Stimulated activated CD8-positive, alpha-beta memory T cell treated with anti-CD3 and anti-CD28 coated beads, Interleukin-12 subunit alpha, Interleukin-12 subunit beta, amount 100 ng/mL, for 4 hours (primary cell): ENCODE data around the gene CD109.
"Not testable (repeated sequence)": the region's sequence is repeated elsewhere in the genome, so short reads cannot be mapped to it uniquely, and the experiment has no call there.

Source experiments
- DNase-seq: peaks from one replicate; pipeline ENCODE4 v3.0.0-alpha.2; 2020; ENCODE audit warnings: low read depth

Gene CD109

DNA sequence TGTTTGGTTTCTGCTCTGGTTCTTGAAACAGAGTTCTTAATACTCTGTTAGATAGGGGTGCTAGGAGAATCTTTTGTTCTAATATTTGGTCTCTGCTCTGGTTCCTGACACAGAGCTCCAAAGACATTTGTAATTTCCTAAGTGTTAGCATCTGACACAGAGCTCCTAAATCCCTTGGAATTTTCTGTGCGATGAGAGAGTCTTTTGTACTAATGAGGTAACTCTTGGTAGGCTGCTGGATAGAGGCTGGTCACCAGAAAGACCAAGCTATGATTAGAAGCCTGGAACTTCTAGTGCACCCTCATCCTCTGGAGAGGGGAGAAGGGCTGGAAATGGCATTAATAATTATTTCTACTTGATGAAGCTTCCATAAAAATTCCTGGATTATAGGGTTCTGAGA is 7.7 kb upstream of the CD109 start:
- DNase-seq, result no peak

DNA sequence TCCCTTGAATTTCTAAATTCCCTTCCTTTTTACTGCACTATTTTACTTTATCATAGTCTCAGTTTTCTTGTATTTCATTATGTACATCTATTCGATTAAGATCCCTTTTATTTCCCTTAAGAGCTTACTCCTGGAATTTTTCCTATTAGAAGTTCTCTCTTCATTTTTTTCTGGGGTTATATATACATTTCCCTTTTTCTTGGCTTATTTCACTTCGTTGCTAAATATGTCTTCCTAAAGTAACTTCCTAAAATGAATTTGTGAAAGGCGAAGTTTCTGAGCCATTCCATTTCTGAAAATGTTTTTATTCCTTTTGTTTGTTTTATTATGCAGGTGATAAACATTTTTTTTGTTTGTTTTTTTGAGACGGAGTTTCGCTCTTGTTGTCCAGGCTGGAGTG is 5.9 kb upstream of the CD109 start:
- DNase-seq, result no peak

DNA sequence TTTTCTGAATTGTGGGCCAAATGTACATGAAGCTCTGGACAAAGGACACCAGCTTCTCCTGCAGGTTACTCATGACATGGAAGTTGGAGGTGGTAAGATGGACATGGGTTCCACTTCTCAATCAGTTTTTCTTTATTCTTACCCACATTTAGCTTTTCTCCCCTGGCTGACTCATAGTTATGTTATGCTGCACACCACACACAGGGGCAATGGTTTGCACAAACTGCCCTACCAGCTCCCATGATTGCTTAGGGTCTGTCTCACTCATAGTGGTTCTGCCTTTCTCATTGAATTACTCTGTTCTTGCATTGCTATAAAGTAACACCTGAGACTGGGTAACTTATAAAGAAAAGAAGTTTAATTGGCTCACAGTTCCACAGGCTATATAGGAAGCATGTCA is 4.5 kb upstream of the CD109 start:
- no peak for DNase-seq

DNA sequence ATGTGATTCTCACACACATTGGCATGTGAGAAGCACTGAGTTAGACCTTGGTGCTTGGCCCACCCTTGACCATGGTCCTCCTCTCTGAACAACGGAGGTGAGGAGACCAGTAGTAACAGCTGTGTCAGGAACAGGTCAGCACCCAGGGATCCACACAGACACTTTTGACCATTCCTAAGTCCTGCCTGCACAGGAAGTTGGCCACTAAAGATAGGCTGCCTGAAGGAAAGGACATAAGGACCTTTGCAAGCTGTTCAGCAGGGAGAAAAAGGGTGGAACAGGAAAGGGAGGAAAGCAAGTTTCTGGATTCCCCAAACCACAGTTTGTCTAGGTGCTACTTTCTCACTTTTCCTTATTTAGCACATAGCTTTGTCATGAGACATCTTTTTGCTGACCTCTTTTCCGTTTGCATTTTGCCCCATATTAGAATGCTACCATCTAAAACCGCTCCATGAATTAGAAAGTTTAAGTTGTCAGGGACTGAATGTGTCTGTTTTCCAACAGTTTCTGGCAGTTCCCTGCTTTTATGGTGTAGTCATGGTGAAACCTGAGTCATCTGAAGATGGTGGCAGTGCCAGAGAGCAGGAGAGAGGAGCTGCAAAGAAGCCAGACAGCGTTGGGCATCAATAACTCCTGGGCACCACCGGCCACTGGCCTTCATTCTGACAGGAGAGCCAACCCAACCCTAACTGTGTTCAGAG is 1.1 kb upstream of the CD109 start:
- DNase-seq, result no peak

DNA sequence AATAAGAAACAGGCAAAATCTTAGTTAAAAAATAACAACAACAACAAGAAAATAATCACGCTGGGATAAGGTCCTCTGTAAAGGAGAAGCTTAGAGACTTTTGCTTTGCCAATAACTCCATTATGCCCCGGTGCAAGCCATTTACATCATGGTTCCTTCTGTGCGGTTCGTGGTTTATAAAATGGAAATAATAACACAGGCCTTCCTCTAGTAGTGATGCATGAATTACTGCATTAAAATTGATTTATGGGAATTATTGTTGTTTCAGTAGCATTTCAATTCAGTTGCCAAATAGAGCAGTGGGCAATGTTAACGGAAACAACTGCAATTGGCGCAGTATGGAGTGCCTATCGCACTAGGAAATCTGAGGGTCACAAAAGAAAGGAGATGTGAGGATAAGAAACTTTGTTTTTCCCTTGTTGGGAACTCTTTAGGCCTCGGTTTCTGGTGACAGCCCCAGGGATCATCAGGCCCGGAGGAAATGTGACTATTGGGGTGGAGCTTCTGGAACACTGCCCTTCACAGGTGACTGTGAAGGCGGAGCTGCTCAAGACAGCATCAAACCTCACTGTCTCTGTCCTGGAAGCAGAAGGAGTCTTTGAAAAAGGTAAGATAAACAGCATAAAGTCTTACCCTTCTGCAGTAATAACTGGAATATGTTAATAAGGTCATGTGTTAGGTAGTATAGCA is 1.1 kb downstream of the CD109 start:
- no peak for DNase-seq

DNA sequence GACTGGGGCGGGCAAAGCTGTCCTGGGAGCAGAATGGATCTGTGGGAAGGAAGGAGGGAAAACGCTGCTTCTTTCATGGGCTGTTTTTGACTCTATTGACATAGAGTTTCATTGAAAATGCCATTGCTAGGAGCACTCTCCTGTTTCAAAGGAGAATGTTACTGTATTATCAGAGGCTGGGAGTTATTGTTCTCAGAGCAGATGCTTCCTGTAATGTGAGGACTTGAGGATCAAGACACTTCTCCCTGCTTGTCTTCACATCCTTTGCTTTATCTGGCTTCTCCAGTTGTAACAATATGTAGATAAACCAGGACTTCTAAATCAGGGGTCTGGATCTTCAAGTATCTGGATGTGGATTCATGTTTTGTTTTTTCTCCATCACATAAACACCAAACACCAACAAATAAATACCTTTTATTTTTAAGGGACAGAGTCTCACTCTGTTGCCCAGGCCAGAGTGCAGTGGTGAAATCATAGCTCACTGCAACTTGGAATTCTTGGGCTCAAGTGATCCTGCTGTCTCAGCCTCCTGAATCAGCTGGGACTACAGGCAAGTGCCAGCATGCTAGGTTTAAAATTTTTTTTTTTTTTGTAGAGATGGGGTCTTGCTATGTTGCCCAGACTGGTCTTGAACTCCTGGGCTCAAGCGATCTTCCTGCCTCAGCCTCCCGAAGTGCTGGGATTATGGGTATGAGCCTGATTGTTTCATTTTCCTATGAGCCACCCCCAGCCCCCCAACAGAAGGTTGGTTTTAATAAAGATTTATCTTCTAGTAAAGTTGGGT is 3.9 kb downstream of the CD109 start:
- DNase-seq, result no peak

DNA sequence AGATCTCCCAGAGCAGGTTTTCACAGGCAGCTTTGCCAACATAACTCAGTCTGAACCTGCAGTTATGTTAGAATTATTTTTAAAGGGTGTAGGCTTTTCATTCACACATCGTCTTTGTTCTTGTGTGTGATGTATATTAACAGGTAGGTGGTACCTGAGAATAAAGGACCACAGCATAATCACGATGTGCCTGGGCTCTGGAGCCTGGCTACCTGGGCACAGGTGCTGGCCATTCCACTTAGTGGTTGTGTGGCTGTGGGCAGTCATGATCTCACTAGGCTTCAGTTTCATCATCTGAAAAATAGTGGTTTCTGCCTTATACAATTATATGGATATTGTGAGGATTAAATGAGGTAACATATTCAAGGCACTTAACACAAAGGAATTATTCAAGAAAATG is 6.4 kb downstream of the CD109 start:
- no peak for DNase-seq

DNA sequence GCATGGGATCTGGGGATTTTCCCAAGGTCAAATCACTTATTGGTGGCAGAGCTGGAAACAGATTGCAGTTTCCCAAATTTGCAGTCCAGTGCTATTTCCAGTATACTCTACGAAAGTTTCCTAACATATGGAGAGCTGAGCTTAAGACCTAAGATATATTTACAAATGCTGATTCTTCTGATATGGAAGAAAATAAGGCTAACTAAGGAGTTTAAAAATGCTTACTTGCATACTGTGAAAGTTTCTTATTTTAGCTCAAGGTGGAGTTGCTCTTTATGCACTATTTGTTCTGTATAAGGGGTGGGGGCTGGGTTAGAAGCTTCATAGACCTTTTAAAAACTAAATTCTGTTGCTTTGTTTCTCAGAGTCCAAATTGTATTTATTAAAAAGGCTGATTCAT is 7.5 kb downstream of the CD109 start:
- DNase-seq, result no peak

DNA sequence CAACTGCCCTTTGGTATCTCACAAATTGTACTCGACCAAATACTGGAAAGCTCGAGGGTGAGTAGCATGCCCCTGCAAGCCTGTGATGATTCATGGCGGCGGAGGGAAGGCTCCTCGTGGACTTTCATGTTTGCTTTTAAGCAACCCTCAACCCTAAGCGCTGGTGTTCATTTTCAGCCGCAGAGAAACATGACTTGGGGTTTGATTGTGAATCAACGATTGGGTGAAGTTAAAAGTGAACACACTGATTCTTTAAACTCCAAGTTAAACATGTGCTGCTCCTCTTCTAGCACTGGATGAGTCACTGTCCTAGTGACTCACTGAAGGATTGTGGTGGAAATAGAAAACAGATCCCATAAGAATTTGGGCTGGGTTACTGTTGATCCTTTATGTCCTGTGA is 8.3 kb downstream of the CD109 start:
- DNase-seq, result no peak

DNA sequence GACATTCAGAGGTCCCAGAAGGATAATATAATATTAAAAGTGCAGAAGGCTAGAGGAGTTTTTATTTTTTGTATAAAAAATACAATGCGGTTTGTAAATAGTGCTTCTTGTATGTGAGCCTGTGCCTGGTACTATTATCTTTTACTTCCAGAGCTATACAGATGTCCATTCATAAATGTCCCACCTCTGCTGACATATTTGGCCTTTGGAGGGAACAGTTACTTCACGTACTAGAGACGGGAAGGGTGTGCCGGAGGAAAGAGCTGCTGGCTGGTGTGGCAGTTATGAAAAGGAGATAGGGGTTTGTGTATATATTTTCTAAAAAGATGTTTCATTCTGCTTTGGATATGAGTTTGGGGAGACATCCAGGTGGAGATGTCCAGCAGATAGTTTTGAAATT is 8.8 kb downstream of the CD109 start:
- DNase-seq, result no peak

DNA sequence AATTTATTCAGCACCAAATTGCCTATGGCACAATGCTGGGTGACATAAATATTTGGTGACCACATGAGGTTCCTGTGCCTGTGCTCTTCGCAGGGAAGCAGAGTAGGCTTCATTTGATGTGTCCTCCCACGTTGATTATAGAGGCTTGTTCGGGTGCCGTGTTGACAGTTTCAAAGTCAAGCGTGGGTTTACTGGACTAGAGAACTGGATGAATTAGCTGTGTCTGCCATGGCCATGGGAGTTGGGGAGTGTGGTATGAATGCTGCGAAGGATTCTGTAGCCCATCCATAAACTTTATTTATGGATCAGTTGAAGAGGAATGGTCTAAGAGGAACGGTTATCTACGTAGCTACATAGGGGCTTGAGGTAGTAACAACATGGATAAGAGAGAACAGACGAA is 11.0 kb downstream of the CD109 start:
- DNase-seq, result no peak

DNA sequence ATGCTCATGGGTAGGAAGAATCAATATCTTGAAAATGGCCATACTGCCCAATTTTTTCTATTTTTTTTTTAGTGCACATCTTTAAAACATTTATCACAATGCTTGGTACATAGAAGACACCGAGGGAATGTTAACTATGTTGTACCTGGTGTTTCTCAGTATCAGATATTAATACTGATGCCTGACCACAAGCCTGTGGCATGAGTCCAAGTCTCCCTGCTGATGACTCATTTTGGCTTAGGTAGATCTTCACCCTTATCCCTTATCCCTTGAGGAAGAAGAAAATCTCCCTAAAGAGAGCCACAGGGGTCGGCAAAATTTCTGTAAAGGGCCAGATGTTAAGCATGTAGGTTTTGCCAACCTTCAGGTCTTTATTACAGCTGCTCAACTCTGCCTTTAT is 14.5 kb downstream of the CD109 start:
- no peak for DNase-seq

DNA sequence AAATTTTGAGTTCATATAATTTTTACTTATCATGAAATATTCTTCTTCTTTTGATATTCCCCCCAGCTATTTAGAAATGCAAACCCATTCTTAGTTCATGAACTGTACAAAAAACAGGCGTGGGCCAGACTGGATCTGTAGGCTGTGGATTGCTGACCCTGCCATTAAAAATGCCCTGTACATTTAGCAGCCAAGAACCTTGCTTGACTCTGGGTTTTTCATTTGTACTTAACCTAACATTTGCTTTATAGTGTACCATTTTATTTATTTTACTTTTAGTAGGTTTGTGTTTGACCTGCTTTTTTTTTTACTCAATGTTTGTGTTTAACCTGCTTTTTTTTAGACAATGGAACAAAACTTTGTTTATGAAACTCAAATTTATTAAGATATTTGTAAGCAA is 14.9 kb downstream of the CD109 start:
- no peak for DNase-seq

DNA sequence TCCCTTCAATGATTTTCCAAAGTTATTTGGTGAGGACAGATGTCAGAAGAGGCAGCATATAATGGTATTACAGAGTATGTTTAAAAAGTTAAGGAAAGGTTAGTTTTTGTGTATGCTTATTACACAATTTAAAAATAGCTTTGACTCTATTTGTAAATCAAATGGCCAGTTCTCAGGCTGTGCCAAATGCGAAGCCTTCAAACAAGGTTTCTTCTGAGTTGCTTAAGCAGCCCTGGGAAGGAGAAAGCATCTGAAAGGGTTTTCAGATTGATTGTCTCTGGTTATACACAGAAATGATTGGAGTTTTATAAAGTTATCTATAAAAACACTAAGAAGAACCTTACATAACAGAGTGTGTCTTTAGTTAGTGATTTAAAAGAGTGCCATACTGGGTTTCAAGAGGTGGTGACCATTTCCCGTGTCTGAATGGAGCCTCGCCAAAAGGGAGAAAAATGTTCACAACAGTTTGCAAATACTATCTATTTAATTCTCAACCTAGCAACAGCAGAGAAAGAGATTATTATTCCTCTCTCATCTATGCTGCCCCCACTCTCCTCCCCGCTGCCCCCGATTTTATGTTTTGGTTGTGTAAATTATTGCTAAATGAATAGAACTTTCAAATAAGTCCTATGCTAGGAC is 16.7 kb downstream of the CD109 start:
- no peak for DNase-seq

DNA sequence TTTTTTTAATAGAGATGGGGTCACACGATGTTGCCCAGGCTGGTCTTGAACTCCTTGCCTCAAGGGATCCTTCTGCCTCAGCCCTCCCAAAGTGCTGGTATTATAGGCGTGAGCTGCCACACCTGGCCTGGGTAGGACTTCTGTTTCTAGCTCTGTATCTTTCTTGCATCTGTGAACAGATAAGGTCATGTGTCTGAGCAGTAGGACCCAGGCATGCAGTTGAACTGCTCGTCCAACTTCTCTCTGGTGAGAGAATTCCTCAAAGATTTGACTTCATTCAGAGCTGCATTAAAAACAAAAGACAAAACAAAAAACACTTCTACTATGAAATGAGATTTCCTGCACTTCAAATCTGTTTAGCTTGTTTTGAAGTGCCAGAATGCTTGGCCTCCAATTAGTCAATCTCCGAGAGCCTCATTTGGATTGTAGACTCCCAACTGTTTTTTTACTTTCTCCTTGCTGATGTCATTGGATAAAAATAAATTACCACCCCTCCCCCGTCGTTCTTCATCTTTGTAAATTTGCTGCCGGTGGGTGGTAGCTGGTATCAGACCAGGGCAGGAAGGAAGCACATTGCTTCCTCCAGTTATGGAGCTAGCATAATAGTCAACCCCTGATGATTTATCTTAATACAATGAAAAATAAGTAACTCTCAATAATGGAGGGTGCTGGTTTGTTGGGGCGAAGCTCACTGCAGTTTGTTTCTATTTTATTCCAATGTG is 17.6 kb downstream of the CD109 start:
- DNase-seq, result no peak

DNA sequence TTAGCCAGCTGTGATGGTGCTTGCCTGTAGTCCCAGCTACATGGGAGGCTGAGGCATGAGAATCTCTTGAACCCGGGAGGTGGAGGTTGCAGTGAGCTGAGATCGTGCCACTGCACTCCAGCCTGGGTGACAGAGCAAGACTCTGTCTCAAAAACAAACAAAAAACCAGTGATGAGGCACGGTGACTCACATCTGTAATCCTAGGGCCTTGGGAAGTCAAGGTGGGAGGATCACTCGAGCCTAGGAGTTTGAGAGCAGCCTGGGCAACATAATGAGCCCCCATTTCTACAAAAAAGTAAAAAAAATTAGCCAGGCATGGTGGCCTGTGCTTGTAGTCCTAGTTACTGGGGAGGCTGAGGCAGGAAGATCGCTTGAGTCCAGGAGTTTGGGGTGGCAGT is 19.1 kb downstream of the CD109 start:
- DNase-seq, result not testable (repeated sequence)

DNA sequence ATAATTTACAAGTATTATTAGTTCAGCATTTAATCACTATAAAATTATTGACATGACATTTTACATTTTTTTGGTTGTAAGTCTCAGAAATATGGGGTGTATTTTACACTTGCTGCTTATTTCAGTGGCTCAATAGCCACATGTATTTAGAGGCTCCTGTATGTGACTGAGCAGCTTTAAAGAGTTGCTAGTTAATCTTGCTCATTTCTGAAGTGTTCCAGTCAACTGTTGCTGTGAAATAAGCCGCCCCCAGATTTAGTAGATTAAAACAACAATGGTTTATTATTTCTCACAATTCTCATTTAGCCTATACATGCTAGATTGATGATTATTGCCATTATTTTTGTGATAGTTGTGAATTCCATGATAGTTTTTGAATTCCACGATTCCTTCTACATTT is 23.0 kb downstream of the CD109 start:
- no peak for DNase-seq

DNA sequence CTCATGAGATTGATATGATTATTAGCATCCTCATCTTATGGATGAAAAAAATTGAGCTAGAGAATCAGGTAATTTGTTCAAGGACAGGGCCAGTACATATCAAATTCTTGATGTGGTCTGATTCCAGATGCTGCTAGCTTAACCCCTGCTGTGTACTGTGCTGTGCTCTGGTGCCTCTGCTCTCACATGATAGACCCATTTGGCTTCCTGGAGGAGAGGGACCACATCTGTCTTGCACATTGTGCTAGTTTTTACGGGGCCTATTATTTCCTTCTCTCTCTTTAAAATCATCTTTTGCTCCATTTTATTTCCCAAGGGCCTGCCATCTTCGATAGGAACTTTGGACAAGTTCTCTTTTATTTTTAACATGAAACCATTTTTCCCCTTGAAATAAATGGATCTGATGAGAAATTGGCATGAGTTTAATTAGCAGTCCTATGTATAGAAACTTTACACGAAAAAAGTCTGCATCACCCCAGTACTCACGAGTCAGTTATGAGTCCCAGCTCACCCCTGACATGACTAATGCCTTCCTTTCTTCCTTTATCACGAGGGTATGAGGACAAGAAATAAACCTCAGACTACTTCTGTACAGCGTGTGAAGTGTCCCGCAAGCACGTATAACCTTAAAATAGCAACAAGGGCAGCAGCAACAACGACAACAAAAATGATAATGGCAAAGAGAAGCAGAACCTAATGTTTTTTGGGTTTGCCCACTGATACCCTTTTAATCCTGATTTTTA is 26.5 kb downstream of the CD109 start:
- DNase-seq, result no peak

DNA sequence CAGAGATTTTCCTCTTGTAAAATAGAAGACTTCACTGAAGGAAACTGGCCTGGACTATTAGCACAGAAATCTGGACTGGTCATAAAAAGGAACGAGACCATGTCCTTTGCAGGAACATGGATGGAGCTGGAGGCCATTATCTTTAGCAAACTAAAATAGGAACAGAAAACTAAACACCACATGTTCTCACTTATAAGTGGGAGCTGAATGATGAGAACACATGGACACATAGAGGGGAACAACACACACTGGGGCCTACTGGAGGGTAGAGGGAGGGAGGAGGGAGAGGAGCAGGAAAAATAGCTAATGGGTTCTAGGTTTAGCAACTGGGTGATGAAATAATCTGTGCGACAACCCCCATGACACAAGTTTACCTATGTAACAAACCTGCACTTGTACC is 27.5 kb downstream of the CD109 start:
- not testable (repeated sequence) for DNase-seq

DNA sequence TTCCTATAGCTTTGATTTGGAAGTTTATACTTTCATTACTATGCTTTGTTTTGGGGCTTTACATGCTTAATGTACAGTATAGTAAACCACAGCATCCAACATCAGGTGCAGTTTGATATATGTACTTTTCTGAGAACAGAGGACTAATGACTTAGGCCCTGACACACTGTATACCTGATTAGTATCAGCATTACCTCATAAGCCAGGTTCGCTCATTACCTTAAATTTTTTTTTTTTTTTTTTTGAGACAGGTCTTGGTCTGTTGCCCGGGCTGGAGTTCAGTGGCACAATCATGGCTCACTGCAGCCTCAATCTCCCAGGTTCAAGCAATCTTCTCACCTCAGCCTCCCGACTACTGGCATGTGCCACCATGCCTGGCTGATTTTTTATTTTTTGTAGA is 28.4 kb downstream of the CD109 start:
- DNase-seq, result no peak

DNA sequence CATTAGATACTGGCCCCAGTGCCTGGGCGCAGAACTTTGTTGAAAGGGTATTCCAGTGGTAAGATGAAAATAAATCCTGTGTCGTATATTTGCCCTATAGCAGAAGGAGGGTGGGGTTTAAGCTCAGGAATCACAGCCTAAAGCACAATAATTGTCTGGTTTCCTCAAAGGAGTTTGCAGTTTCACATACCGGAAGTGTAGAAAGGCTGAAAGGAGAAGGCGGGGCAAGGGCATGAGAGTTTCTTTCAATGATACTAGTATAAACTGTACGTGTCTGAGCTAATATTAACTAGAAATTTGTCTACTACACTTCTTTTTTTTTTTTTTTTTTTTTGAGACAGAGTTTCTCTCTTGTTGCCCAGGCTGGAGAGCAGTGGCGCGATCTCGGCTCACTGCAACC is 29.2 kb downstream of the CD109 start:
- DNase-seq, result not testable (repeated sequence)
